ENCODE results near the gene ALG11.
"Not testable (repeated sequence)": the region's sequence is repeated elsewhere in the genome, so short reads cannot be mapped to it uniquely, and the experiment has no call there.

The ALG11 gene

DNA sequence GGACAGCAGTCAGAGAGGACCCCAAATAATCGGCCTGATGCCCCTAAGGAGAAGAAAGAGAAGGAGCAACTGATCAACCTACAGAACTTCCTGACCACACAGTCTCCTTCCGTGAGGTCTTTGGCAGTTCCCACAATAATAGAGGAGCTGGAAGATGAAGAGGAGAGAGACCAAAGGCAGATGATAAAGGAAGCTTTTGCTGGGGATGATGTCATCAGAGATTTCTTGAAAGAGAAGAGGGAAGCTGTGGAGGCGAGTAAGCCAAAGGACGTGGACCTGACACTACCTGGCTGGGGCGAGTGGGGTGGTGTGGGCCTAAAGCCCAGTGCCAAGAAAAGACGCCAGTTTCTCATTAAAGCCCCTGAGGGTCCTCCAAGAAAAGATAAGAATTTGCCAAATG is 18.2 kb downstream of the ALG11 start:
- DNase-seq = not testable (repeated sequence)

DNA sequence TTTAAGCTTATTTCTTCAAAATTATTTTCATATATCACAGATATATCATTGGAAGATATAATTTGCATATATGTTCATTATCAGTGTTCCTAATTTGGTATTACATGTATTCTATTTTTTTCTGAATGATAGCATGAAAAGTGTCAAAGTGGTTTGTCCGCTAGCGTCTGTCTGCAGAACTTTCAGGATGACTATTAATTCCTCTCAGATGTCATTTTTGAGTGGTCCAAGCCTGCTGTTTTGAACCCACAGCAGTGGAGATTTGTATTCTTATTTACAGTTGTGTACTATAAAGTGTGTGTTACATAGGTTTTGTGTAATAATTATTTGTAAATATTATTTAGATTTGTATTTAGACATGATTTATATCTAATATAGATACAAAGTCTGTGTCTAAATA is 20.8 kb downstream of the ALG11 start:
- no peak for DNase-seq

DNA sequence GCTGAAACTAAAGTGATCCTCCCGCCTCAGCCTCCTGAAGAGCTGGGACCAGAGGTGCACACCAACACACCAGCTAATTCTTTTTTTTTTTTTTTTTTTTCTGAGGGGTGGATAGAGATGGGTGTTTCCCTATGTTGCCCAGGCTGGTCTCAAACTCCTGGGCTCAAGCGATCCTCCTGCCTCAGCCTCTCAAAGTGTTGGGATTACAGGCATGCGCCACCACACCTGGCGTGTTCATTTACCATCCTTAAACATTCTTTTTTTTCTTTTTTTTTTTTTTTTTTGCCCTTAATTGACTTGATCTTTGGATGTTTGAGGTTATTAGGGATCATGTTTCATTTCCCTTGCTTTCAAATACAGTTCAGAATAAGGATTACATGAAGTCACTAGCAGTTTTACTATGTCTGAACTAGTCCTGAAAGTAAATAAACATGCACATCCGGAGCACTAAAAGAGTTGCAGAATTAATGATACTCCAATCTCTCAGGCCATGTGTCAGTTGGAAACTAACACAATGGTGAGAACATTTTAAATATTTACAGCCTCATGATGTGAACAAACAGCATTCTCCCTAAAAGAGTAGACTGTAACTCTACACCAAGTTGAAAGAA is 22.5 kb downstream of the ALG11 start:
- DNase-seq = no peak

DNA sequence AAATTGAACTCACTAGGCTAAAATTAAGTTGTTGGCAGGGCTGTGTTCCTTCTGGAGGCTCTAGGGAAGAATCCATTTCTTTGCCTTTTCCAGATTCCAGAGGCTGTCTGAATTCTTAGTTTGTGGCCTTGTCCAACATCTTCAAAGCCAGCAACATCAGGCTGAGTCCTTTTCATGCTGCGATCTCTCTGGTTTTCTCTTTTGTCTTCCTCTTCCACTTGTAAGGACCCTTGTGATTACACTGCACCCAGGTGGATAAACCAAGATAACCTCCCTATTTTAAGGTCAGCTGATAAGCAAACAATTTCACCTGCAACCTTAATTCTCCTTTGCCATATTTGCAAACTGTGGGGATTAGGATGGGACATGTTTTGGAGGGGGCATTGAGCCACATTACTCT is 23.8 kb downstream of the ALG11 start:
- no peak for DNase-seq

DNA sequence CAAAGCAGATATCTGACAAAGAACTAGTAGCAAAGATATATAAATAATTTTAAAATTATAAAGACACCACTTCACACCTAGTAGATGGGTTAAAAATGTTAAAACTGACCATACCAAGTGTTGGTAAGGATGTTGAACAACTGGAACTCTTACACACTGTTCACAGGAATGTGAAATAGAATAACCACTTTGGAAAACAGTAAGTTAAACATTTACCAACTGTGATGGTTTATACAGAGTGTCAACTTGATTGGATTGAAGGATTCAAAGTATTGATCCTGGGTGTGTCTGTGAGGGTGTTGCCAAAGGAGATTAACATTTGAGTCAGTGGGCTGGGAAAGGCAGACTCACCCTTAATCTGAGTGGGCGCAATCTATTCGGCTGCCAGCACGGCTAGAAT is 31.5 kb downstream of the ALG11 start:
- no peak for DNase-seq

DNA sequence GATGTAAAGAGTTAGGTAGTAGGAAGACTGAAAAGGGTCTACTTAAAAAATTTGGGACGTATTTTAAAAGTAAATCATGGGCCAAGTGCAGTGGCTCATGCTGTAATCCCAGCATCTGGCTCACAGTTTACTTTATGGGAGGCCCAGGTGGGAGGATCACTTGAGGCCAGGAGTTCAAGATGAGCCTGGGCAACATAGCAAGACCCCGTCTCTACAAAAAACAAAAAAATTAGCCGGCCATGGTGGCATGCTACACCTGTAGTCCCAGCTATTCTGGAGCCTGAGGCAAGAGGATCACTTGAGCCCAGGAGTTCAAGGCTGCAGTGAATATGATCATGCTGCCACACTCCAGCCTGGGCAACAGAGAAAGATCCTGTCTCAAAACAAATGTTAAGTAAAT is 35.3 kb downstream of the ALG11 start:
- no peak for DNase-seq

DNA sequence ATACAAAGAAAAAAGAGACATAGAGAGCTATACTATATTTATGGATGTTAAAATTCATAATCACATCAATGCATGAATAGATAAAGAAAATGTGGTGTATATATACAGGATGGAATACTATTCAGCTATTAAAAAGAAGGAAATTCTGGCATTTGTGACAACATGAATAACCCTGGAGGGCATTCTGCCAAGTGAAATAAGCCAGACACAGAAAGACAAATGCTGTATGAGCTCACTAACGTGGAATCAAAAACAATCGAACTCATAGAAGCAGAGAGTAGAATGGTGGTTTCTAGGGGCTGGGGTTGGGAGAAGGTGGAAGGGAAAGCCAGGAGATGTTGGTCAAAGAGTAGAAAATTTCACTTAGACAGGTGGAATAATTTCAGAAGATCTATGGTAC is 36.3 kb downstream of the ALG11 start:
- DNase-seq = no peak

DNA sequence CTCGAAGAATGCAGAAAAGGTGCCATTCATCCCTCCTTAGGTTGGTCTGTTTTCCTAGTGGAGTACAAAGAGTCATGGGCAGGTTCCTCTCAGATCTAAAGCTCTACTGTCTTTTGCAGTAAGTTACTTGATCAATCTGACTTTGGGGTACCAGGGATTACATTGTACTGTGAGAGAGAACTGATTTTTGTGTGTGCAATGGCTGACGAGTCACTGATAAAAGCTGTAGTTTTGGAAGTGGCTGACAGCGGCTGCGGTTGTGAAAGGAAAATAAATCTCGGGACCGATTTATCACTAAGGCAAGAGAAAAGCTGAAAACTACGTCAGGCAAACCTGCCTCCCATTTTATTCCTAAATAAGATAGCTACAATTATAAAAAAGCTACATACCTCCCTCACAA is 39.2 kb downstream of the ALG11 start:
- no peak for DNase-seq

DNA sequence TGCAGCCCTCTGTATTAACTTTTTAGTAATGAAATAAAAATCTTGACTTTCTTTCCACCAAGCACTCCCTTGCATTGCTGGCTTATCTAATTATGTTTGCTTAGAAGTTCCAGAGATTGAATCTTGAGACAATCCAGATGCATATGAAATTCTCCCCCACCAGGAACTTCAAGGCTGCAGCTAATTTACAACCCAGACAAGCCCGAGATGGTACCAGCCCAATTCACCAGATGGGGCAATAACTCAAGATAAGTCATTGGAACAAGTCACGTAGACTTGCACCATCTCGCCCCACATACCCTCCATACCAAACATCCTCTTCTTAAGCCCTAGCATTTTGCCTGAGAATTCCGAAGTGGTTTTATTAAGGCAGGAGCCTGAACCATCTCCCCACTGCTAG is 41.3 kb downstream of the ALG11 start:
- no peak for DNase-seq

DNA sequence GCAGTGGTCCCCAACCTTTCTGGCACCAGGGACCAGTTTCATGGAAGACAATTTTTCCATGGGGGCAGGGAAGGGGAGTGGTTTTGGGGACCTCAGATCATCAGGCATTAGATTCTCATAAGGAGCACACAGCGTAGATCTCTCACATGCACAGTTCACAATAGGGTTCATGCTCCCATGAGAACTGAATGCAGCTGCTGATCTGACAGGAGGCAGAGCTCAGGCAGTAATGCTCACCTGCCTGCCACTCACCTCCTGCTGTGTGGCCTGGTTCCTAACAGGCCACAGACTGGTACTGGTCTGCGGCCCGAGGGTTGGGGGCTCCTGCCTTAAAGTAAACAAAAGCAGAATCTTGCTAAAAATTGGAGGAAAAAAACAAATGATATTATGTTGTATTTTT is 48.9 kb downstream of the ALG11 start:
- DNase-seq = not testable (repeated sequence)

DNA sequence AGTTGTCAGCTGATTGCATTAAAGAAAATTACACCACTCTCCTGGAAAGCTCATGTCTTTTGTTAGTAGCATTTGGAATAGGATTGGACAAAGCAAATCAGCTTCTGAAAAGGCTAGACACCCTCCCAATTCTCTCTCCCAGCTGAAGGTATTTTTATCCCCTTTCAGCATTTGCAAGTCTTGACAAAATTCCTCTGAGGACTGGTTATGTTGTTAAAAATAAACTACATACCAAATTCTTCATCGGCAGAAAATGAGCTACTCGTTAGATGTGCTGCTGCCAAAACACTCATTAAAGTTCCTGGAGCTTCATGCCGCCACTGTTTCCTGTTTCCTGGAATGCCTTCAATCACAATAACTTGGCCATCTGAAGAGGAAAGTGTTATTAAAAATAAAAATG is 49.4 kb downstream of the ALG11 start:
- no peak for DNase-seq

DNA sequence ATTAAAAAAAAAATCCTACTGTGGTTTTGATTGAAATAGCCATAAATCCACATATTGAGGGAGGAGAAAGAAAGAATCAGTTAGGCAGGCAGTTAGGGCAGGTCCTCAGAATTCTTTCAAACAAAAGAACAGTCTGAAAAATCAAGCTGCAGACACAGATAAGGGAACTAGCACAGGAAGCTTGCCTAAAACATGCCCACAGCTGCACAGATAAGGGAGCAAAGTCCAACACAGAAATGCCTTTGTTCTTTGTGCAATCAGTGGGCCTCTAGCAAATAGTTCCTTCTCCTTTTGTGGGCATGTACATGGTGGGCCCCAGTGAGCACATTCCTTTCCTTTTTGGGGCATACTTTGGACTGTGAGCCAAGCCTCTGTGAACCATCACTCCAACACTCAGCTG is 55.0 kb downstream of the ALG11 start:
- DNase-seq = no peak

DNA sequence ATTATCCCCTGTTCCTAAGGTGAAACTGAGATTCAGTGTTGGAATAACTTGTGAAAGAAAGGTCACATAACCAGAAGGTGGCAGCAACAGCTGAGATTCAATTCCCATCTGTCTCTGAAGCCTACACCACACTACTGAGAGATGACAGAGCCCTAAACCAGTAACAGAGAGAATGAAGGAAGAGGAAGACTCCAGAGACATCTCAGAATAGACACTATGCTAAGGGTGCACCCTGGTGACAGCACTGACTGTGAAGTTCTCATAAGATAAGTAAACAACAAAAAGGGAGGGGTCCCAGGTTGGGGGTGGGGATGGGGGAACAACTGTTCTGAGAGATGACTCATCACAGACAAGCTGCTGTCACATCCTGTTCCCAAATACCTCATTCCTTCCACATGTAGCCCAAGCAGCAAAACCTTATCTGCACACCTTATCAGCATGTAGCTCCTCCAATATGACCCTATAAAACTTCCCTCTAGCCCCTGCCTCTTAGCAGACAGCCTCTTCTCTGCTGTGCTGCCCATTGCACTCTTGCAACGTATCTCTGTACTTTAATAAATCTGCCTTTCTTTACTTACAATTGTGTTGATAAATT is 58.8 kb downstream of the ALG11 start:
- DNase-seq = no peak

Measured in stimulated activated naive CD4-positive, alpha-beta T cell (primary cell).